KMS-11 (cell line): ENCODE data around the gene FANCI.

ENCODE experiments used
- H2AFZ ChIP-seq: fragments of 200-600 bp; sonication (generic); 2 replicates; pipeline ENCODE4 v1.6.1; 2016; ENCODE audit warnings: antibody characterized with exemption, mixed run types, low read depth
- H3K27ac ChIP-seq: fragments of 200-600 bp; sonication (generic); 2 replicates; pipeline ENCODE4 v1.6.1; 2016; ENCODE audit warnings: mild to moderate bottlenecking, mixed run types
- H3K27me3 ChIP-seq: fragments of 200-600 bp; sonication (generic); 2 replicates; pipeline ENCODE4 v1.6.1; 2017; ENCODE audit warnings: mild to moderate bottlenecking, low read depth, mixed run types, moderate library complexity; ENCODE audit not compliant: insufficient read depth
- H3K36me3 ChIP-seq: fragments of 200-600 bp; sonication (generic); 2 replicates; pipeline ENCODE4 v1.6.1; 2017; ENCODE audit warnings: mild to moderate bottlenecking, mixed run types; ENCODE audit not compliant: insufficient read depth
- H3K4me1 ChIP-seq: fragments of 200-600 bp; sonication (generic); 2 replicates; pipeline ENCODE4 v1.6.1; 2016; ENCODE audit warnings: mild to moderate bottlenecking, low read depth, mixed run types; ENCODE audit not compliant: poor library complexity, severe bottlenecking
- H3K4me2 ChIP-seq: fragments of 200-600 bp; sonication (generic); 2 replicates; pipeline ENCODE4 v1.7.0; 2016; ENCODE audit warnings: mild to moderate bottlenecking, mixed run types
- H3K4me3 ChIP-seq: fragments of 200-600 bp; sonication (generic); IDR thresholded peaks from 2 replicates; pipeline ENCODE4 v1.6.1; 2017; ENCODE audit warnings: low read depth, low read length, mixed read lengths; ENCODE audit not compliant: insufficient read depth
- H3K79me2 ChIP-seq: fragments of 200-600 bp; sonication (generic); 2 replicates; pipeline ENCODE4 v1.6.1; 2016; ENCODE audit warnings: low read depth, mixed run types; ENCODE audit not compliant: insufficient read depth
- H3K9ac ChIP-seq: fragments of 200-600 bp; sonication (generic); 2 replicates; pipeline ENCODE4 v1.6.1; 2016; ENCODE audit warnings: mild to moderate bottlenecking, mixed run types
- H4K20me1 ChIP-seq: fragments of 200-600 bp; sonication (generic); 2 replicates; pipeline ENCODE4 v1.6.1; 2016; ENCODE audit warnings: mild to moderate bottlenecking, mixed run types; ENCODE audit not compliant: insufficient read depth
- CTCF ChIP-seq: fragments of 200-600 bp; sonication (generic); conservative IDR thresholded peaks from 2 replicates; pipeline ENCODE4 v1.6.1; 2017; ENCODE audit warnings: low read depth, mild to moderate bottlenecking, antibody characterized with exemption, low read length, moderate library complexity, mixed read lengths

Gene FANCI

GRCh38 chr15:89315375-89315929 is 71.7 kb downstream of the FANCI start:
- Histone ChIP-seq H3K9ac (no peak overlapping the region), H4K20me1 (no peaks in the 10 kb centered on the region), H3K36me3 (peaks cover 12% of the 10 kb centered on the region; the same call in 1 of the 2 replicates), H2AFZ (no peak overlapping the region), H3K4me1 (no peaks in the 10 kb centered on the region), H3K79me2 (no peaks in the 10 kb centered on the region), H3K4me2 (no peak overlapping the region), H3K27me3 (no peaks in the 10 kb centered on the region), H3K27ac (no peak overlapping the region; the same call in 1 of the 2 replicates), H3K4me3 (no peak overlapping the region)
- TF ChIP-seq CTCF, result no peak

- Histone ChIP-seq H3K4me2 (no peak overlapping the region), H2AFZ (no peak overlapping the region), H3K79me2 (no peaks in the 10 kb centered on the region), H3K4me1 (no peaks in the 10 kb centered on the region), H3K4me3 (no peak overlapping the region), H3K36me3 (peaks cover 12% of the 10 kb centered on the region; the same call in 1 of the 2 replicates), H4K20me1 (no peaks in the 10 kb centered on the region), H3K27ac (no peak overlapping the region; the same call in 1 of the 2 replicates), H3K9ac (no peak overlapping the region), H3K27me3 (no peaks in the 10 kb centered on the region)
- TF ChIP-seq CTCF, result no peak
Measured at GRCh38 chr15:89316504-89316903, 72.7 kb downstream of the FANCI start.

GRCh38 chr15:89317186-89317720 is 73.5 kb downstream of the FANCI start:
- no peaks in the 10 kb centered on the region for H4K20me1 ChIP-seq
- no peak overlapping the region for H2AFZ ChIP-seq
- H3K27me3 ChIP-seq, result no peaks in the 10 kb centered on the region
- H3K4me2 ChIP-seq, result no peak overlapping the region
- no peak overlapping the region for H3K9ac ChIP-seq
- H3K27ac ChIP-seq, result no peak overlapping the region
- H3K4me1 ChIP-seq, result no peaks in the 10 kb centered on the region
- H3K36me3 ChIP-seq, result peaks cover 12% of the 10 kb centered on the region; the same call in 1 of the 2 replicates
- no peaks in the 10 kb centered on the region for H3K79me2 ChIP-seq
- TF ChIP-seq CTCF, result no peak
- H3K4me3 ChIP-seq, result no peak overlapping the region

GRCh38 chr15:89319678-89320077 is 75.9 kb downstream of the FANCI start:
- Histone ChIP-seq H3K27ac (no peak overlapping the region; the same call in 1 of the 2 replicates), H2AFZ (no peak overlapping the region), H3K79me2 (no peaks in the 10 kb centered on the region), H3K9ac (no peak overlapping the region), H3K4me2 (no peak overlapping the region), H3K4me3 (no peak overlapping the region), H3K36me3 (peaks cover 12% of the 10 kb centered on the region; the same call in 1 of the 2 replicates), H4K20me1 (no peaks in the 10 kb centered on the region), H3K4me1 (no peaks in the 10 kb centered on the region), H3K27me3 (no peaks in the 10 kb centered on the region)
- no peak for TF ChIP-seq CTCF
